Measurements from ENCODE around the gene STX16.

GRCh38 chr20:58656831-58657230 lies 5.7 kb downstream of the STX16 start:
- TF ChIP-seq ZFP30 (CRISPR knock-in tag; IDR thresholded peaks at IDR 0.05) (no peak), PATZ1 (CRISPR knock-in tag; IDR thresholded peaks at IDR 0.05; ENCODE audit: borderline replicate concordance) (no peak), RARB (CRISPR knock-in tag; IDR thresholded peaks at IDR 0.05) (no peak), GLIS3 (CRISPR knock-in tag; IDR thresholded peaks at IDR 0.05) (no peak), ESRRG (CRISPR knock-in tag; IDR thresholded peaks at IDR 0.05) (no peak)

Measured in SK-N-SH treated with all-trans-retinoic acid at 6 μM for 48 hours (cell line).